NCI-H2171 (cell line): ENCODE data around the gene MAOA.
"Not testable (repeated sequence)": the region's sequence is repeated elsewhere in the genome, so short reads cannot be mapped to it uniquely, and the experiment has no call there.

Experiments
- DNase-seq: peaks from one replicate; lab custom pipeline; 2025; lab: John Stamatoyannopoulos, UW

The MAOA gene

DNA sequence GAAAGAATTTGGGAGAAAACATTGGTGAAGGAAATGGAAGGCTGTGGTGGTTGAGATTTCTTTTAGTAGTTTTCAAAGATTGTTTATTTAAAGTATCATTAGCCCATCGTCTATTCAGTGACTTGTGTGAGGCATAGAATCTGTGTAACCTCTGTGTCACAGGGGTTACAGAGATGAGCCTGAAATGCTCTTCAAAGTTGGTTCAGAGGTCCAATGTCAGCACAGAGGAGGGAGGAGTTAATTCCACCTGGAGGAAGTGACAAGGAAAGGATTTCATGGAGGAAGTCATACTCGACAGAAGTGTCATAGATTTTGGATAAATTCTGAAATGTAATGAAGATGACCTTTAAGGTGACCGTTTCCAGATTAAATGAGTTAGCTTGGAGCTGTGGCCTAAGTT lies 8.2 kb downstream of the MAOA start:
- no peak for DNase-seq

DNA sequence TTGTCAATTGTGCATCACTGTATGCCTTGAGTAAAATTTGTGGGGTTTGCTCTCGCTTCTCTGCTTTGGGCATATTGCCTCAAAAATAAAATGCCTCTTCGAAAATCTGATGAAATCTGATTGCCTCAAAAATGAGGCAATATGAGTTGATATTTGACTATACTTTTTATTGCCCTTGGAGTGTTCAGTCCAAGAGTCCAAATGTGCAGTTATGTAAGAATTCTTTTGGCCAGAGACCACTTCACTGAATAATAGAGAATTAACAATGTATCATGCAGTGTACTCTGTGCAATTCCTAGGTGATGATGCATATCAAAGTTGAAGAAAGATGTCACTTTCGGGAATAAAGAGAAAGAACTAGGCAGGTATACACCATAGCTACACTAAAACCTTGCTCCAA lies 8.6 kb downstream of the MAOA start:
- DNase-seq, result no peak

DNA sequence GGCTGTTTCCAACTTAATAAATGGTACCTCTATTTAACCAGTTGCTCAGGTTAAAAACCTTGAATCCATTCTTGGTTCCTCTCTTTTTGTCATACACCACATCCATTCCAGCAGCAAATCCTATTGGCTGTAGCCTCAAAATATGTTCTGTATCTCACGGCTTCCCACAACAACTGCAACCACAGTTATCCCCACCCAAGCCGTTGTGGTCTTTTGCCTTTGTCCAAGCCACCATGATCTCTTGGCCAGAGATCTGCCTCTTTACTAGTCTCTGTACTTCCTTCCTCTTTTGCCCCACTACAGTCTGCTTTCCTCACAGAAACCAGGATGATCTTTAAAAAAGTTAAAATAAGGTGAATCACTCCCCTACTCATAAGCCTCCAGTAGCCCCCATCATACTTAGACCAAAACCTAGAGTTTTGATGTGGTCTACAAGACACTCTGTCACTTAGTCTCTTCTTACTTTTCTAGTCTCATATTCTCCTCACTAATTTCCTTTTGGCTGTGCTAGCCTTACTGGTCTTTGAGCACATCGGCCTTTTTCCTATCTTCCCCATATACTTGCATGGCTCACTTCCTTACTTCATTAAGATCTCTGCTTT lies 10.3 kb downstream of the MAOA start:
- no peak for DNase-seq

DNA sequence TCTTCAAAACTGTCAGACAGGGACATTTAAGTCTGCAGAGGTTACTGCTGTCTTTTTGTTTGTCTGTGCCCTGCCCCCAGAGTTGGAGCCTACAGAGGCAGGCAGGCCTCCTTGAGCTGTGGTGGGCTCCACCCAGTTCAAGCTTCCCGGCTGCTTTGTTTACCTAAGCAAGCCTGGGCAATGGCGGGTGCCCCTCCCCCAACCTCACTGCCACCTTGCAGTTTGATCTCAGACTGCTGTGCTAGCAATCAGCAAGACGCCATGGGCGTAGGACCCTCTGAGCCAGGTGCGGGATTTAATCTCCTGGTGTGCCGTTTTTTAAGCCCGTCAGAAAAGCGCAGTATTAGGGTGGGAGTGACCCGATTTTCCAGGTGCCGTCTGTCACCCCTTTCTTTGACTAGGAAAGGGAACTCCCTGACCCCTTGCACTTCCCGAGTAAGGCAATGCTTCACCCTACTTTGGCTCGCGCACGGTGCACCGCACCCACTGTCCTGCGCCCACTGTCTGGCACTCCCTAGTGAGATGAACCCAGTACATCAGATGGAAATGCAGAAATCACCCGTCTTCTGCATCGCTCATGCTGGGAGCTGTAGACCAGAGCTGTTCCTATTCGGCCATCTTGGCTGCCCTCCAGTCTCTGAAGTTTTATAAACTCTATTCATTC lies 20.0 kb downstream of the MAOA start:
- not testable (repeated sequence) for DNase-seq

DNA sequence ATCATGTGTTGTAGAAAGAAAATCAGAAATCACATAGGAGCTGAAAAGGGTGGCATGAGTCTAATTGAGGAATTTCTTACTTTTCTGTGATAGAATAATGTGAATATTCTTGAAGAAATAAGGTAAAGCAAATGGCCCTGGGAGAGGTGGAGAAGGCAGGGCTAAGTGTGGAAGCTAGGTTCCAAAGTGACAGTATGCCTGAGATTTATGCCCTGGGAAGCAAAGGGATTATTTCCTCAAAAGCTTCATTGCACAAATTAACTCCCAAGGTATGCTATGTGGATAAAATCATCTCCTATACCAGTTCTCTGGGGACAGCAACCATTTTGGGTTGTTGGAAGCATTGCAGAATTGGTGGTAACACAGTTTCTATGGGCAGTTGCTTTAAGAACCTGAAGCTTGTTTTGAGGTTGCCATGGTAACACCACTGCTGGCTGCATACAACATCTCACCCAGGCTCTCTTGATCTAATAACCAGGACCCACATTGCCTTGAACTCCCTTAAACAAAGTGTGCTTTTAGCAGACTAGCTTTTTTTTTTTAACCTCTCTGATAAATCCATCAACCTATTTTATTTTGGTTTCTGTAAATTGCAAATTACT lies 21.0 kb downstream of the MAOA start:
- DNase-seq, result no peak

DNA sequence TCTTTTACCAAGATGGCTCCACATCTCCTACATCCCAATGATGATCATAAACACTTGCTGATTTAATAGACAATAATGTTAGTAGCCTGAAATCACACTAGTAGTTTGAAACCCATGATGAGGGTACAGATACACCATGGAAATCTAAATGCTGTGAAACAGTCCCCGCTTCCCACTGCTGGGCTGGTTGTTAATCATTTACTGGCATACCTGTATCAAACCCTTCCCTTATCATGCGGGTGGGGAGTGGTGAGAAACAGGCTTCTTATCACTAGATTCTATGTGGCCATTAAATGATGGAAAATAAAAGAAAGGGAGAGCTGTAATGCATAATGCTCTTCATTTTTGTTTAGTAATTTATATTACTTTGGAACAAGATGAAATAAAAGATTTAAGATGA lies 21.9 kb downstream of the MAOA start:
- no peak for DNase-seq

DNA sequence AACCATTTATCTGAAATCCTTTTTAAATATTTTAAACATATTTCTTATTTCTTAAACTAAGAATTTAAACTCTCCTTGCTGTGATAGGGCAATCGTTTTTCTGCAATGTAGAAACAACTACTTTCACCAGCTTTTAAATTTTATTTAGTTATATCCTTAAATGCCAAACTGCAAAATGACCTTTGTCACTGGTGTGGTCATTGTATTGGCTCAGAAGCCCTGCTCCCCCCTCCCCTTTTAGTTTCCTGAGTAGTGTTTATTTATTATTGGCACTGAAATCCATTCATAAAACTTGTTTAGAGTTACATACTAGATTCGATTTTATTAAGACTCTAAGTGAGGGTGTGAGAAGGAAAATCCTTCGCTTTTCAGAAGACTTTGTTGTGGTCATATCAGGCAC lies 23.0 kb downstream of the MAOA start:
- no peak for DNase-seq

DNA sequence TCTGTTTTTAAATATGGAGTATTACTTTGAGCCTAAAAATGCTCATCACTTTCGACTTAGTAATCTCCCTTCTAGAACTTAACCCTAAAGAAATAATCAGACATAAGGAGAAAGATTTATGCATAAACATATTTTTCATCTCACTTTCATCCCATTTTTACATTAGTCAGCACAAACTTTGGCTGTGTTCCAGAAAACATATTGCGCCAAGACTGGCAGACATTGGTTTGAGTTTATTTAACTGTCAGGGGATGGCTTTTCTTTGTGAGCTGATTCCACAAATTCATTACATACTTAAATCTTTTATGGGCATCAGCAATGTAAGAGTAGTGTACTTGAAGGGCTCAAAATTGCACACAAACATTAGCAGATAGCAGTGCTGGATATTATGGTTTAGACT lies 23.7 kb downstream of the MAOA start:
- no peak for DNase-seq

DNA sequence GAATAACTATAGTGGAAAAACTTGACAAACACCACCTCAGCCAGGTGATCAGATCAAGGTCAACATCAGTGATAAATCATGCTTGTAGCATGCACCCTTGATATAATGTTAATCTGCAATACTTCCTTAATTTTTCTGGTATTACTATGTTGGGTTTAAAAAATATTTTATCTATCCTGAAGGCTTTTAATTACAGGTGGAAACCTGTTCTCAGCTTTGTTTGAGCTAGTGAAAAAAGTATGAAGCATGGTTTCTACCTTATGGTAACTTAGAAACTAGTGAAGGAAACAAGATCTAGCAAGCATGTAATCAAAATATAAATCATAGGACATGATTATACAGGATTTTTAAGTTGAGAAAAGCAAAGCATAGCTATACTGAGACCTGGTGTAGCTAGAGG lies 26.6 kb downstream of the MAOA start:
- no peak for DNase-seq

DNA sequence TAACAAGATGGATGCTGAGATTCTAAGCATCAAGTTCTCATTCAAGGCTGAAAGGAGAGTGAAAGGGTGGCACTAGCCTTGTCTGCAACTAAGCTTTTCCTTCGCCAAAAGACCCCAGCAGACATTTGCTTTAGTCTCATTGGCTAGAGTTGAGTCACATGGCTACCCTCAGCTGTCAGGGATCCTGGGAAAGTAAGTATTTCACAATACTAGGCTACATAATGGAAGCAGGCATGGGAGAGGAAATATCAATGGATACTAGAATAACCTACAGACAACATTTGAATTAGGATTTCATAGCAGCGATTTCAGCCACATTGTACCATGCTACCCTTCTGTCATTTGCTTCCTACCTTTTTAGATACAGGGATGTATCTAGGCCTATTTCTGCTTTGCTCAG lies 29.1 kb downstream of the MAOA start:
- no peak for DNase-seq

DNA sequence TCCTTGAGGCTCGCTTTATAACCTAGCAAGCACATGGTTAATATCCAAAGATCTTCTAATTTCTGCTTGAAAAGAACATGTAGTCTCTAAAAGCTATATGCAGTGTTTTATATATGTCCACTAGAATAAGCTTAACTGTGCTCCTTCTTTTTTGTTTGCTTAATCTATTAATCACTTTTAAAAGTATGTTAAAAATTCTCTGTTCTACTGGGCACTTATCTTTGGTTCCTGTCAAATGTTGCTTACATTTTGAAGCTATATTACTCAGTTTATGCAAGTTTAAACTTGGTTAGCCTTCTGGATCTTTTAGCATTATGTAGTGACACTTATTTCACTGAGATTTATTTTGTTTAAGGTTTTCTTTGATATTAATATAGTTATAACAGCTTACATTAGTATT lies 32.5 kb downstream of the MAOA start:
- no peak for DNase-seq

DNA sequence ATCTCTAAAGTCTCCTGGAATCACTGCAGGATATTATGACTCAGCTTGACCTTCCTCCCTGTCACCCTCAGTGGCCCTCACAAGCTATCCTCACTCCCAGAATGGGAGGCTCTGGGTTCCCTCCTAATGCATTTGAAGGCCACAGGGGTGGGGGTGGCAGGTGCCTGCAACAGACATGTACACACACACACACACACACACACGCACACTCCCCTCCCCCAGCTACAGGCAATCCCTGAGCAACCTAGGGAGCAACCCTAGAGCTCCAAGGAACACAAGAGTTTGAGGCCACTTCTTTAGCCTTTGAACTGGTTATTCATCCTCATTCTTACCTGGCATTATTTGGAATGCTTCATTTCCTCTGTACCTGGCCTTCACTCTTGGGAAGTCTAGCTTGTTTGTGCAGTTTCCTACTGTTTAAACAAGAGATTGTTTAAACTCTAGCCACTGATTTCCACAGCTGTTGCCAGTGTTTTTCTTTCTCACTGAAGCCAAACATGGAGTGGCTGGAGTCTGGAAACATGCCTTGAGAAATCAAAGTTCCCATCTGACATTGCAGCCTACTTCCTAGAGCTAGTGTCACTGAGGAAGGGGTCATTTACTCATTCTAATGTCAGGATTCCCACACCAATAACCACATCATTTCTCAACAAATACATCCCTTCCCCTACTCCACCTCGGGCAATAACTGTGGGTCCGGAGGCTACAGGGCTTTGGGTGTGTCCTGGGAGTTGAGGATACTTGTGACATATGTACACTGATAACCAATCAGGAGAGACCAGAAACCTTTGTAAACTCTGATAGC lies 37.7 kb downstream of the MAOA start:
- no peak for DNase-seq

DNA sequence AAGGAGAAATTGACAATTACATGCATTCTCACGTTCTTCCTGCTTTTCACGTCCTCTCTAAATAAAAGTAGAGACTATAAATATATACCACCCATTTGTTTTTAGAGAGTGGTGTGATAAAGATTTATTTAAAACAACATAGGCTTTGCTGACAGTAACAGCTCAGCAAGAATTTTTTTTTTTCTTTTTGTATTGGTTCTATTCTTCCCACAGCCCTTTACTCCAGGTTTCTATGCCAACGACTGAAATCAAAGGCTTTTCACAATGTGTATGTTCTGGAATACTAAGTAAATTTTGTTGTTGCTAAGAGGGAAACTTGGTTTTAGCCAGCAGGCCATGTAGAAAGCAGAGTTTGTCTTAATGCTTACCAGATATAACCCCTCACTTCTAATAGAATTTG lies 43.4 kb downstream of the MAOA start:
- DNase-seq, result no peak

DNA sequence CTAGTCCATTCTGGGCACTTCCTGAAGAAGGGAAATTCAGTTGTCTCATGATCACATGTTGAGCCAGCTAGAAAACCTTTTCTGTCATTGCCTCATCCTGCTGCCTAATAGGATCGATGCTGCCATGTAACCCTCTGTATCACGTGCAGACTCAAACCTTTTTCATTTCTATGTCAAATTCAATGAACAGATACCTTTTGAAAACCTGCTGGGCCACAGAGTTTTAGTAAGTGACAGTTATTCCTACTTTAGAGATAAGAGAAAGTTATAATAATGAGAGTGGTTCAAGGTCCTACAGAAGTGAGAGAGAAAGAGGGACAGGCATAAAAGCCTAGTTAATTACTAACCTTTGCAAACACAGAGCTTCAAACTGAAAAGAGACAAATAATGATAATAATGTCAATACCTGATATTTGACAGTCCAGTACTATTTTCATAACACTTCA lies 46.0 kb downstream of the MAOA start:
- no peak for DNase-seq

DNA sequence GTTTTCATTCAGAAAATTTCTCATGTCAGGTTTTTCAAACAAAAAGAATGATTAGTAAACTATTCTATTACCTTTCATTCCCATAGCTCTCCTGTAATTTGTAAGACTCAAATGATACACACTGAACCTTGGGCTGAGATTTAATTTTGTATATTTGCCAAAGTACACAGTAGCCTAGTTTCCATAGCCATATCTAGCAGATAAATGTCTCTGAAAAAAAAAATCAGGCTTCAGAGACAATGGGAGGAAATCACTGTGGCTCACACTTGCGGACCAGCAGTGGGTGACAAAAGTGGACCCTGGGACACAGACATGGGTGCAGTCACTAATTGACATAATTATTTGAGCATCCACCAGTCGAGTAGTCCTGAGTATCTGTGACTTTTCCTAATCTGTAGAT lies 46.6 kb downstream of the MAOA start:
- no peak for DNase-seq

DNA sequence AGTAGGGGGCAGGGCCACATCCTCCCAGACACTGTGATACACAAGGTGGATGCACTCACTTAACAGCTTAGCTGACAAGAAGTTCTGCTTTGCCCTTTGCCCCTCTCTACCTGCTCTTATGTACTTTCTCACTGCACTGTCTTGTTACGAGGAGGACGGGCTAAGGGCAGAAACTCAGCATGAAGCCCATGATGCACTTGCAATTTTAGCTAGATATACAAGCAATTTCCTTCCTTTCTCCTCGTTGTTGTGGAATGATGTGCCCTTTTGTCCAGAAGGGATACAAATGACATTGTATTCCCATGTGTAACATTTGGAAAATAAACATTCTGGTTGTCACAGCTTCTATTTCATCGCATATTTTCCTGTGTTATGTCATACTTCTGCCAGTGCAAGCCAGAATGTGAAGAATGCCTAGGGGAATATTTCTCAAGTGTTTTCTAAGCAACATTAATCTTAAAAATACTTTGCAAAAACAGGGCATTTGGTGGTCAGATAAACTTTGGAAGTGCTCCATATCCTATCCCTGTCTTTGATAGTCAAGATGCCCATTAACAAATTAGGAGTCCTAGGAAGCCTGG lies 47.2 kb downstream of the MAOA start:
- DNase-seq, result no peak

DNA sequence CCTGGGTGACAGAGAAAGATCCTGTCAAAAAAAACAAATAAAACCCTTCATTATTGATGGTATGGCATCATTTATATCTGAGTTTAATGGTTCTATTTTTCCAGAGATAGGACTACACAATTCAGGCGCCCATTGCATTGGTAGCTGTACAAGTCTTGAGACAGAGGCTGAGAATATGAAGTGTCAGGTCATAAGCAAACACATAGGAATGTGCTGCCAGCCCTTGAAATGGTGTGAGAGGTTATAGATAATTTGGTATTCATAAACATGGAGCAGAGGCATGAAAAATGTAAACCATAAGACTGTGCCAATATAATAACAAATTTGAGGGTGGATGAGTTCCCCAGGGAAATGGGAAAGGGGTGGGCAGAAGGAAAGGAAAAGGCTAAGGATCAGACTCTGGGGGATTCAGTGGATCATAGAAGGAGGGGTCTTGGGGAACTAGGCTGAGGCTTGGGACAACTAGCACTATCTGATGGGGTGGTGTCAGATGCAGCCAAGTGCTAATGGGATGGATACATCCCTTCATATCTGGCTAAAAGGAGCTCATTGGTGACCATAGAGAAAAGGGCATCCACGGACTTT lies 50.8 kb downstream of the MAOA start:
- no peak for DNase-seq

DNA sequence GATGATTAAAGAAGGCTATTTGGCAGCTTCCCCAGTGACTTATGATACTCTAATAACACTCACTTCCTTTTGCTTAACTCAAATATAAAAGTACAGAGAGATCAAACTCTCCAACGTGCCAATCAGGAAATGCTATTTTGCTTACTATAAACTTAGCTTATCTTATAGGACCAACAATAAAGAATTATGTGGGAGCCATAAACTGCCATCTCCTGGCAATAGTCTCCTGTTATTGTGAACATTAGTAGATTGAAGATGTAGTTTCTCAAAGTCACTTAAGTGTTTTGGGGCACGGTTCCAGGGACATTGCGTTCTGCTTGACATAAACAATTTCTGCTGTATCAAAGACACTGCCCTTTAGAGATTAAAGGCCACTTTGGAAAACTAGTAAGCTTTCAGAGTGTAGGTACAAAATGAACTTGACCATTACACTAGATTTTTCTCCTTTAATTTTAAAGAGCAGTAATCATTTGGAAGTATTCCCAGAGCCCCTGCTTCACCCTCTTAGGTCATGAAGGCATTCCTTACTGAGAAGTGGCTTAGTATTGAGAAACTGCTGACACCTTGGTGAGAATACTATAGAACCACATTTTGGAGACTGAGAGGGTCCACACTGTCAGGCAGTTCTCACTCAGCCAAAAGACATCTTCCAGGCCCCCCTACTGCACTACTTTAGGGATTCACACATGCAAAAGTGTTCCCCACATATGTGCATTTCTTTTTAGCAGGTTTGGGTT lies 51.9 kb downstream of the MAOA start:
- DNase-seq, result no peak

DNA sequence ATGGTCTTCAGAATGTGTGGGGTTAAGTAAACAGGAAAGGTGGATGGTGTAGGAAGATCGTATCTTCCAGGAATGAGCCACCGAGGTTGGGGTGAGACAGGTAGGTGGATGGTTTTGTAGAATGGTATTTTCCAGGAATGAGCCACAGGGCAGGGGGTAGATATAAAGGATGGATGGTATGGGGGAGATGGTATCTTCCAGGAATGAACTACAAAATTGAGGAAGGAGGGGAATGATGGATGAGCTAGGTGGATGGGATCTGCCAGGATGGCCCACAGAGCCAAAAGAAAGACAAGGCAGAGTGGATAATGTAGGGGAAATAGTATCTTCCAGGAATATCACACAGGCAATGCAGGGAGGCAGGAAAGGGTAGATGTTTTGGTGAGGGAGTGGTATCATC lies 60.0 kb downstream of the MAOA start:
- no peak for DNase-seq

DNA sequence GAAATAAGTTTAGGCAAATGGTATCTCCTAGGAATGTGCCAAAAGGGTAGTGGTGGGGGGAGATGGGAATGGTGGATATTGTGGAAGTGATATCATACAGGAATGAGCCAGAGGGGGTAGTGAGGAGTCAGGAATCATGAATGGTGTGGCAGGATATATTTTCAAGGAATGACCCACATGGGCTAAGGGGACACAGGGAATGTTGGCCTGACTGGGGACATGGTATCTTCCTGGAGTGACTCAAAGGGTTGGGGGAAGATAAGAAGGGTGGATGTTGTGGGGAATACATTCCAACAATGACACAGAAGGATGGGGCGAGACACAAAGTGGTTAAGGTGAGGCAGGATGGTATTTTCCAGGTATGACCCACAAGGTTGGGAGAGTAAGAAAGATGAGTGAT lies 60.6 kb downstream of the MAOA start:
- DNase-seq, result no peak

DNA sequence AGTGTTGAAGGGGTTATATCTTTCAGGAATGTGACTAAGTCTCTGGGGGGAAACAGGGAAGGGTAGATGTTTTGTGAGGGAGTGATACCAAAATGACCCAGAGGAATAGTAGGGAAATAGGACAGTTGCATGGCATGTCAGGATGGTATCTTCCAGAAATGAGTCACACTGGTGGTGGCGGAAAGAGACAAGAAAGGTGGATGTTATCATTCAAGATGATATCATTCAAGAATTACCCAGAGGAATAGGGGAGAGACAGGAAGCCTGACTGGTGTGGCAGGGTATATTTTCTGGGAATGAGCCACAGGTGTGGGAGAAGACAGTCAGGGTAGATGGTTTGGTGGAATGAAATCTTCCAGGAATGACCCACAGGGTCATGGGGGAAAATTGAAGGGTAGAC lies 61.1 kb downstream of the MAOA start:
- no peak for DNase-seq

DNA sequence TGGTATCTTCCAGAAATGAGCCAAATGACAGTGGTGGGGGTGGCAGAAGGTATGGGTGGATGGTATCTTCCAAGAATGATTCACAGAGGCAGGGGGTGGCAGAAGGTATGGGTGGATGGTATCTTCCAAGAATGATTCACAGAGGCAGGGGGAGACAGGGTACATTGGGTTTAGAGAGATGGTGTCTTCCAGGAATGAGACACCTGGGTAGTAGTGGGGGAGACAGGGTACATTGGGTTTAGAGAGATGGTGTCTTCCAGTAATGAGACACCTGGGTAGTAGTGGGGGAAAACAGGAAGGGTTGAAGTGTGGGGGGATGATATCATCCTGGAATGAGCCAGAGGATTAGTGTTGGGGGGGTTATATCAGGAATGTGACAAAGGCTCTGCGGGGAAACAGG lies 62.0 kb downstream of the MAOA start:
- no peak for DNase-seq
